MM.1S (cell line): Measurements from ENCODE around the gene ZMIZ1.

ENCODE experiments used
- CTCF ChIP-seq: fragments of 300-600 bp; sonication (generic); IDR thresholded peaks from 2 replicates; pipeline ENCODE4 v1.5.1; 2016; ENCODE audit warnings: antibody characterized with exemption, low read length, mixed read lengths
- EZH2 ChIP-seq: fragments of 300-600 bp; sonication (generic); optimal IDR thresholded peaks from 2 replicates; pipeline ENCODE3; 2017; ENCODE audit warnings: low read depth, mild to moderate bottlenecking, antibody characterized with exemption, low read length, mixed read lengths
- EZH2phosphoT487 ChIP-seq: fragments of 300-600 bp; sonication (generic); IDR thresholded peaks from 2 replicates; pipeline ENCODE4 v1.6.1; 2018; ENCODE audit warnings: antibody characterized with exemption, low read length

- TF ChIP-seq CTCF (no peak), EZH2 (no peak), EZH2phosphoT487 (no peak)
Observed at GRCh38 chr10:79193694-79194382, 125.1 kb downstream of the ZMIZ1 start.
